Nephron (organoid): ENCODE data around the gene PIGX.

Source experiments
- H3K27ac Mint-ChIP-seq, 3 experiments: 2 replicates each; pipeline ENCODE4 v1.8.0; 2020; ENCODE audit warnings: mixed read lengths in 3 of 3, mild to moderate bottlenecking in 2 of 3, moderate library complexity in 1 of 3
- H3K27me3 Mint-ChIP-seq: 2 replicates; pipeline ENCODE4 v1.8.0; 2021; ENCODE audit warnings: low read depth, mild to moderate bottlenecking, moderate library complexity, mixed read lengths
- H3K36me3 Mint-ChIP-seq: 2 replicates; pipeline ENCODE4 v1.8.0; 2020; ENCODE audit warnings: low read depth, mixed read lengths
- H3K4me1 Mint-ChIP-seq: 2 replicates; pipeline ENCODE4 v1.8.0; 2020; ENCODE audit warnings: mixed read lengths
- H3K4me3 Mint-ChIP-seq, 3 experiments: 2 replicates each; pipeline ENCODE4 v1.8.0; 2020; ENCODE audit warnings: mild to moderate bottlenecking in 3 of 3, mixed read lengths in 3 of 3, moderate library complexity in 2 of 3
- H3K9me3 Mint-ChIP-seq: 2 replicates; pipeline ENCODE4 v1.8.0; 2020; ENCODE audit warnings: mixed read lengths
- CTCF ChIP-seq, 3 experiments: fragments of 200-600 bp; sonication (generic); IDR thresholded peaks; one replicate each; pipeline ENCODE4 v1.5.0; 2021; ENCODE audit warnings: antibody characterized with exemption in 3 of 3; ENCODE audit not compliant: unreplicated experiment in 3 of 3

Gene PIGX

DNA sequence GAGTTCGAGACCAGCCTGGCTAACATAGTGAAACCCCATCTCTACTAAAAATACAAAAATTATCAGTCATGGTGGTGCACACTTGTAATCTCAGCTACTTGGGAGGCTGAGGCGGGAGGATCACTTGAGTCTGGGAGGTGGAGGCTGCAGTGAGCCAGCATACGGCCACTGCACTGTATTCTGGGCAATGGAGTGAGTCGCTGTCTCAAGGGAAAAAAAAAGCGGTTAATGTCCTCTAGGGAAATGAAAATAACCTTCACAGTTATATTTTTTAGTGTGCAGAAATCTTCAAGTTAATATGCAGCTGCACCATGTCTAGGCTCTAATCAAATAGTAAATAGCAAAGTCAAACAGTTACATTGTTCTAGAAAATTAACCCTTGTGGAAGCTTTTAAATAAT is 14.9 kb upstream of the PIGX start:
- H3K9me3 Mint-ChIP-seq = no peaks in the 10 kb centered on the region
- TF ChIP-seq CTCF (IDR thresholded peaks at IDR 0.05; ENCODE audit: unreplicated experiment in 3 of 3) = no peak
- no peak overlapping the region for H3K27ac Mint-ChIP-seq
- no peak overlapping the region for H3K4me3 Mint-ChIP-seq
- H3K36me3 Mint-ChIP-seq = no peaks in the 10 kb centered on the region
- no peaks in the 10 kb centered on the region for H3K27me3 Mint-ChIP-seq
- H3K4me1 Mint-ChIP-seq = no peaks in the 10 kb centered on the region

DNA sequence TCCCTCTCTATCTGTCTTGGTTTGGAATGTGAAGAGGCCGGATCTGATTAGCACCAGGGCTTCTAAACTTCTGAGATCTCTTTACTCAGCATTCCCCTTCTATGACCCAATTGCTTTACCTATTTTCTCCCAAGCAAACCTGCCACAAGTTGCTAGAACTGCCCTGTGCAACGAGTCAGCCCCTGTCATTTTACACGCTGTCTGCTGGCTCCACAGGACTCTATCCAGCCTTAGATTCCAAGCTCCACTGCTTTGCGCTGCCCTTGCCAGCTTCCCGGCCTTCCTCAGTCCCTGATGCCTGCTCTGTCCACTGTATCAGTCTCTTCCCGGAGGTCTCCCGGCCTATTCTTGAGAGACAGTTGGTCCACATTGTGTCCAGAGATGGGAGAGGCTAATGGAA is 12.4 kb upstream of the PIGX start:
- H3K36me3 Mint-ChIP-seq = no peaks in the 10 kb centered on the region
- no peak overlapping the region for H3K4me3 Mint-ChIP-seq
- H3K27ac Mint-ChIP-seq = no peak overlapping the region

DNA sequence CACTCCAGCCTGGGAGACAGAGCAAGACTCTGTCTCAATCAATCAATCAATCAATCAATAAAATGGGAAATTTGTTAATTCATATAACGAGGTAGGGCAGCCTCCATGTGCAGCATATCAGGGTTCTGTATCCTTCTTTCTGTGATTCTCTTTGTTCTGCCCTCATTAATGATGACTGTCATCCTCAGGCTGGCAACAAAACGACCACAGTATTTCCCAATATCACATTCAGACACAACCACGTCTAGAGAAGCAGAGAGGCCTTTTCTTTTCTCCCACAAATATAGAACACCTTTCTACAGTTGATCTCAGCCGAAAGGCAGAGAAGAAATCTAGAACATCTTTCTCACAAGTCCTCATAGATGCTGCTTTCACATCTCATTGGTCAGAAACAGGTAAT is 11.4 kb upstream of the PIGX start:
- TF ChIP-seq CTCF (IDR thresholded peaks at IDR 0.05; ENCODE audit: unreplicated experiment in 3 of 3) = no peak
- no peak overlapping the region for H3K4me3 Mint-ChIP-seq
- no peaks in the 10 kb centered on the region for H3K4me1 Mint-ChIP-seq
- H3K27me3 Mint-ChIP-seq = no peaks in the 10 kb centered on the region
- no peaks in the 10 kb centered on the region for H3K36me3 Mint-ChIP-seq
- H3K27ac Mint-ChIP-seq = no peak overlapping the region
- H3K9me3 Mint-ChIP-seq = no peaks in the 10 kb centered on the region

More for the DNA sequence above, 12.4 kb upstream of the PIGX start:
- TF ChIP-seq CTCF (IDR thresholded peaks at IDR 0.05; ENCODE audit: unreplicated experiment in 3 of 3) = no peak
- Mint-ChIP-seq H3K27me3 (no peaks in the 10 kb centered on the region), H3K9me3 (no peaks in the 10 kb centered on the region), H3K4me1 (no peaks in the 10 kb centered on the region)

DNA sequence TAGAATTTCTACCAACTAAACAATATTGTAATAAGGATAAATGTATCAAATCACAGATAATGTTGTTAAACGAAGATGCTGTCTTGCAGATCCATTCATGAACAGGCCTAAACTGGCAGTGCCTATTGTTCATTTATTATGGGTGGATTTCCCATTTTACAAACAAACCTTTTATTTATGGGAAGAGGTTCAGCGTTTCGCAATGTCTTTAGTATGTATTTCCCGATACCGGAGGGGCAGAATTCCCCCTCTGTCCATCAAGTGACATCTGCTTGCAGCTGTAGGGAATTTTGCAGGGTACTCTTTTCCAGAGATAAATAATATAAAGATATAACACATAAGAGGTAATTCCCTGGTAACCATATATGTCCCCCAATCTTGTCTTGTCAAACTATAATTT is 5.8 kb upstream of the PIGX start:
- Mint-ChIP-seq H3K4me3 (no peak overlapping the region), H3K9me3 (no peaks in the 10 kb centered on the region), H3K36me3 (no peaks in the 10 kb centered on the region), H3K27ac (no peak overlapping the region), H3K4me1 (peaks cover 1% of the 10 kb centered on the region), H3K27me3 (no peaks in the 10 kb centered on the region)
- no peak for TF ChIP-seq CTCF (IDR thresholded peaks at IDR 0.05; ENCODE audit: unreplicated experiment in 3 of 3)

DNA sequence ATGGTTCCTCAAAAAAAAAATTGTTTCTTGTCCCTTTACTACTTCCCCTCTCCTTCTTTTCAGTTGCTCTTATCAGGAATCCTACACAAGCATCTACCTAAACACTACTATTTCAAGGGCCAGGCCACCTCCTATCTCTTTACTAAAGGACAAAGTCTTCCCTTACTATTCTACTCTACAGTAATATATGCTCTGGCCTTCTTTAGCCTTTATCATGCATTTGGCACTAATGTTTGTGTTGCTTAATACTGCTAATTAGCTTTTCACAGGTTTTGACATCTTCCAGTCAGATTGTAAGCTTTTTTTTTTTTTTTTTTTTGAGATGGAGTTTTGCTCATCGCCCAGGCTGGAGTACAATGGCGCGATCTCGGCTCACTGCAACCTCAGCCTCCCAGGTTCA is 5.4 kb upstream of the PIGX start:
- Mint-ChIP-seq H3K36me3 (no peaks in the 10 kb centered on the region), H3K4me1 (peaks cover 5% of the 10 kb centered on the region), H3K27me3 (no peaks in the 10 kb centered on the region), H3K9me3 (no peaks in the 10 kb centered on the region), H3K27ac (no peak overlapping the region), H3K4me3 (no peak overlapping the region)
- no peak for TF ChIP-seq CTCF (IDR thresholded peaks at IDR 0.05; ENCODE audit: unreplicated experiment in 3 of 3)

- Mint-ChIP-seq H3K27me3 (no peaks in the 10 kb centered on the region), H3K36me3 (no peaks in the 10 kb centered on the region), H3K4me3 (no peak overlapping the region), H3K9me3 (no peaks in the 10 kb centered on the region), H3K27ac (no peak overlapping the region), H3K4me1 (peaks cover 7% of the 10 kb centered on the region)
- no peak for TF ChIP-seq CTCF (IDR thresholded peaks at IDR 0.05; ENCODE audit: unreplicated experiment in 3 of 3)
These were observed 4.6 kb upstream of the PIGX start for GRCh38 chr3:196707566-196707965.
